EL (cell line): Measurements from ENCODE around the gene NKAIN4.
"Not testable (repeated sequence)": the region's sequence is repeated elsewhere in the genome, so short reads cannot be mapped to it uniquely, and the experiment has no call there.

ENCODE experiments used
- DNase-seq: peaks from one replicate; pipeline ENCODE4 v3.0.0-alpha.2; 2016

NKAIN4 gene

GRCh38 chr20:63235399-63235983, 18.8 kb downstream of the NKAIN4 start, which contains the start of gene BIRC7:
BIRC7 (plus strand) TSS chr20:63235905; CDS start chr20:63236097, 192 bp downstream.
- DNase-seq = no peak

DNA sequence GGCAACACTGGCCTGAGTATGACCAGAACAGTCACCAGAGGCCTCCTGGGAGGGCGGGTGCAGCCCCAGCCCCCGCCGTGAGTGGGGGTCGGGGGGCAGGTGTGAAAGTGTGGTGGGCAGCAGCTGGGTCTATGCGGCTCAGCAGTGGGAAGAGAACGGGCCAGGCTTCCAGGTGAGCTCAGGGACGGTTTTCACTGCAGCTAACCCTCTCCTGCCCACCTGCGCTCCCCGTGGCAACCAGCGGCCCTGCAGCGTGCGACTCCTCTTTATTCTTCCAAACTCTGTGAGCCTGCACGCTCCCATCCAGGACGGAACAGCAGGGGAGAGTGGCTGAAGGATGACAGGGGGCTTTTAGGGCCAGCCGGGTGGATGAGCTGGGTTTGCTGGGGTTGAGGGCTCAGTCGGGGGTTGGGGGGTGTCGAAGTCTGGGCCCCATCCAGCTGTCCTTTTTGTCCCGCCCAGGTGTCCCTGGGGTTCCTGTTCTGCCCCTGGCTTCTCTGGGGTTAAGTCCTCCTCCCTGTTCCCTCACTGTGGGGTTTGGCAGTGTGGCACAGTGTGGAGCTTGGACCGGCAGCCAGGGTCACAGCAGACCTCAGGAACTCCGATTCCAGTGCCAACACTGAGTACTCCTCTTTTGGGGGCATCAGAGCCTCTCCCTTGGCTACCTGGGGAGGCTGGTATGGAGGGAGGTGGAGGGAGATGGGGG, 19.4 kb downstream of the NKAIN4 start:
- no peak for DNase-seq

- DNase-seq = no peak
Observed at GRCh38 chr20:63233924-63234323, 20.3 kb downstream of the NKAIN4 start.

- DNase-seq = no peak
Observed at GRCh38 chr20:63233061-63233344, 21.3 kb downstream of the NKAIN4 start.

- DNase-seq = peak; percentile 92
Observed at GRCh38 chr20:63232235-63233060, 21.8 kb downstream of the NKAIN4 start.

GRCh38 chr20:63230800-63231268, 23.4 kb downstream of the NKAIN4 start:
- peak; percentile 64 for DNase-seq

- no peak for DNase-seq
Observed at GRCh38 chr20:63228806-63229205, 25.5 kb downstream of the NKAIN4 start.

DNA sequence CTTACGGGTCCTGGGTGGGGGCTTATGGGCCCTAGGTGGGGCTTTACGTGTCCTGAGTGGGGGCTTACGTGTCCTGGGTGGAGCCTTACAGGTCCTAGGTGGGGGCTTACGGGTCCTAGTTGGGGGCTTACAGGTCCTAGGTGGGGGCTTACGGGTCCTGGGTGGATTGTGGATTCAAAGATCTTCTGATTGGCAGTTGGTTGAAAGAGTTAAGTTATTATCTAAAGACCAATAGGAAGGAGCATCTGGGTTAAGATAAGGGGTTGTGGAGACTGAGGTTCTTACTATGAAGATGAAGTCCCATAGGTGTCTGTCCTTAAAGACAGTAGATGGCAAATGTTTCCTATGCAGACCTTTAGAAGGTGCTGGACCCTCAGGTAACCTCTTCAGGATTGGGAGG, 27.0 kb downstream of the NKAIN4 start:
- DNase-seq = no peak

DNA sequence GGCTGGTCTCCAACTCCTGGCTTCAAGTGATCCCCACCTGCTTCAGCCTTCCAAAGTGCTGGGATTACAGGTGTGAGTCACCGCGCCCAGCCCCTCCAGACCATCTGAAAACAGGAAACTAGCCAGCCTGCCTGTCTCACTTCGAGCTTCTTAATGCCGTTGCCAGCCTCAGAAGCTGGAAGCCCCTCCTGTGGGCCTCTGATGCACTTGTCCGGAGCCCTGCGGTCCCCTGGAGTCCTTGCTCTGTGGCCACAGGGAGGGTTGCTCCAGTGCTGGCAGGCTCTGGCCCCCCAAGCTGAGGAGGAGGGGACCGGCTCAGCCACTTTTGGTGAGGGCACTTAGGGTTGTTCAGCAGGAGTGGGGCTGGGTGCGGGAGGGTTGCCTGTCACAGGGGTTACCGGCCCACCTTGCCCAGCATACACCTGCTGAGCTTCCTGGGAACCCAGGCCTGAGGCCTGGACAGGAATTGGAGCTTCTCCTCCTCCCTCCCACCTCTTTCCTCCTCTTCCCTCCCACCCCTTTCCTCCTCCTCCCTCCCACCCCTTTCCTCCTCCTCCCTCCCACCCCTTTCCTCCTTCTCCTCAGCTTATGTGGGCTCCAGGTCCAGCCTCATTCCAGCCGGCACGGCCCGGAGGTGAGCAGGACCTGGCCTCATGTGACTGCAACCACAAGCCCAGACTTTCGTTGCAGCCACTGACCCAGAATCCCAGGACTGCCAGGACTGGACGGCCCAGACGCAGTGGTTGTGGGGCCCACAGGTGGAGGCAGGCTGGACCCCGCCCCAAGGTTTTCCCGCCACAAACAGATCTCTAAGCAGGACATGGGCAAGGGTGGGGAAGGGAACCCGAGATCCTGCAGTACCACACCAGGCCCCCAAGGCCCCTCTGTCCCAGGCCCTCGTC, 28.0 kb downstream of the NKAIN4 start:
- no peak for DNase-seq

- DNase-seq = no peak
Observed at GRCh38 chr20:63225082-63225454, 29.2 kb downstream of the NKAIN4 start.

- DNase-seq = peak; percentile 60
Observed at GRCh38 chr20:63224412-63225081, 29.7 kb downstream of the NKAIN4 start.

DNA sequence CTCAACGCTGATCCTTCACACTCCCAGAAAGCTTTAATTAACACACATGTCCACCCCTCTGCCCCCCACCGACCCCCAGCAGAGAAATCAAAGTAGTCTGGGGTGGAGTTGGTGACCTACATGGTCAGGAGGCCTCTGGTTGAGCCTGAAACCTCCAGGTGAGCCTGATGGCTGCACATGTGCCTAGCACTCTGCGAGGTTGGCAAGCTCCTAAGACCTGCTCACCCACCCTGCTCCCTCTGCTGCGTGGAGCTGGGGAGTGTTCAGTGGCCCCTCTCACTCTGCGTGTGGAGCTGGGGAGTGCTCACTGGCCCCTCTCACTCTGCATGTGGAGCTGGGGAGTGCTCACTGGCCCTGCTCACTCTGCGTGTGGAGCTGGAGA, 30.4 kb downstream of the NKAIN4 start:
- DNase-seq = no peak

DNA sequence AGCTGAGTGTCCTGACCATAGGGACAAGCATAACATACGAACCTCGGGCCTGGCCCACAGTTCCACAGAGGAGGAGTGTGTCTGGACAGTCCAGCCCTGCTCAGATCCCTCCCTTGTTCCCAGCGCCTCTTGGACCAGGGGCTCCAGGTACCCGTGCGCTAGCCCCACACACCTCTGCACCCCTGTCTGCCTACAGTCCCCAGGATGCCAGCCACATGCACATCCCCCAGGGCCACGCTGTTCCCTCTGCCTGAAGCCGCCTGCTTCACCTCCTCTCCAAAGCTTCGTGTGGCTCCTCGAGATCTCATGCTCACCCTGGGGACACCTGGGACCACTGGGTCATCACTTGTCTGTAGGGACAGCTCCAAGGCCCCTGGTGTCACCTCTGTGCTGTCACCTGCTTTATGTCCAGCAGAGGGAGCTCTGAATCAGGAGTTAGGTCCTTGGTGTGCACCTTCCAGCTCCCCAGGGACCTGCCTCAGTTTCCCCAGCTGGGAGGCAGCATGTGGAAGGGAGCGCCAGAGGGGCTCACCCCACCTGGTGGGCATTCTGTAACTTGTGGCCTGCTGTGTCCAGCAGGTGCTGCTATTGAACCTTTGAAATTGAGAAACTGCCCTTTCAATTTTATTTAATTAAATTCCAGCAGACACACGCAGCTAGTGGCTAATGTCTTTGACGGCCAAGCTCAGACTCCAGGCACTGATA, 31.0 kb downstream of the NKAIN4 start:
- DNase-seq = peak; percentile 41

GRCh38 chr20:63222541-63222940, 31.7 kb downstream of the NKAIN4 start:
- DNase-seq = no peak

GRCh38 chr20:63221400-63222053, 32.7 kb downstream of the NKAIN4 start:
- DNase-seq = not testable (repeated sequence)

GRCh38 chr20:63220696-63221399, 33.4 kb downstream of the NKAIN4 start:
- no peak for DNase-seq

GRCh38 chr20:63219866-63220521, 34.3 kb downstream of the NKAIN4 start:
- DNase-seq = no peak

- DNase-seq = no peak
Observed at GRCh38 chr20:63219447-63219821, 34.8 kb downstream of the NKAIN4 start.

DNA sequence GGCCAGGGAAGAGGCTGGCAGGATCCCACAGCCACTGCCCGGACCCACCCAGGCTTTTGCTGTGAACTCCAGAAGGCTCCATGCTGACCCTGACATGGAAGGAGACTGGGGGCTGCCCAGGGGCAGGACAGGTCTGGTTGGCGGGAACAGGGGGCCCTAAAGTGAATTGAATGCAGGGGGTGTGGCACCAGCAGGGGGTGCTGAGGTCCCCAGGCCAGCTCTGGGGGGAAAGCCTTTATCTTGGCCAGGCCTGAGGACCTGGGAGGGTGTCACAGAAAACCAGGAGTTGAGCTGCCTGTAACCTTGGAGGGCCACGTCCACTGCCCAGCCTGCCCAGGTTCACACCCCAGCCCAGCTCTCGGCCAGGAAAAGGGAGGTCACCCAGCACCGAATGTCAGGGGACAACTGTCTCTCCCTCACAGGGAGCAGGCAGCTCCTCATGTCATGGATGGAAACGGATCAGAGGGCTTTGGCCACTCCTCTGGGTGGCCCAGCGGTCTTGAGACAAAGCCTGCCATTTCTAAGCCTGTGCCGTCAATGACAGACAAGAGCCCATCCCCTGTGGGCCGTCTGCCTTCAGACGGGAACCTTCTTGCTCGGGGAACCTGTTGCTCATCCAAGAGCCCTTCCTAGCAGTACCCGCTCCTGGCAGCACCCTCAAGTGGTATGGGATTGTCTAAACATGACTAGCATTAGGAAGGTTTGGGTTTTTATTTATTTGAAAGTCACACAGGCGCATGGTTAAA, 35.4 kb downstream of the NKAIN4 start:
- no peak for DNase-seq
